Colon (tissue), 2 donors: ENCODE results near the gene MLPH.
"Not testable (repeated sequence)": the region's sequence is repeated elsewhere in the genome, so short reads cannot be mapped to it uniquely, and the experiment has no call there.

Source experiments
- FAIRE-seq: peaks from 2 replicates; lab custom pipeline; 2012; peaks lifted over from hg19 to GRCh38; lab: Jason Lieb, UNC
- donor health status: control.
- donor health status: control.

The MLPH gene

DNA sequence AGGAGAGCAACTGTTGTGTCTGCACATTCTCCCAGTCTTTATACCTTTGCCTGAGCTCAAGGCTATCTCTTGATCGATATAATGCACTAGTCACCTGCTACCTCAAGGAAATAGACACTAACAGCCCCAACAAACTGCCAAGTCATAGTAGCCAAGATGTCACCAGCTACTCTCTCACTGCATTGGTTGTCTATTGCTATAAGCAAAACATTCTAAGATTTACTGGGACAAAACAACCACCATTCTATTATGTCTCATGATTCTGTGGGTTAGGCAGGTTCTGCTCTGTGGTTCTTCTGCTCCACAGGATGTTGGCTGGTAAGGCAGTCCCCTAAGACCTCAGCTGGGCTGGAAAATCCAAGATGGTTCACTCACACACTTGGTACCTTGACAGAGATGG is 28.5 kb upstream of the MLPH start:
- no peak for FAIRE-seq

DNA sequence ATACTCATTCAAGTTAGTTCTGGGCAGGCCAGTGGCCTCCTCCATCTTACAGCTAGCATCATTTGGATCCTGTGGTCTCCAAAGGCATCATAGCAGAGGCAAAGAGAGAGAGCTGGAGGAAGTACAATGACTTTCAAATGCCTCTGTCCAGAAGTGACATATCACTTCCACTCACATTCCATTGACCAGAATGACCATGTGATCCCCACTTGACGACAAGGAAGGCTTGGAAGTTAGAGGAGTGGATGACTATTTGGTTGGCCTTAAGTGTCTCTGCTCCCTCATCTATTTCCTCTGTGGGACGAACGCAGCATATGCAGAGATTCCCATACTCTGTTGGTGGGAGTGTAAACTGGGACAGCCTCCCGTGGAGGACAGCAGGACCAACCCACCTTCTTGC is 27.8 kb upstream of the MLPH start:
- FAIRE-seq, result no peak

DNA sequence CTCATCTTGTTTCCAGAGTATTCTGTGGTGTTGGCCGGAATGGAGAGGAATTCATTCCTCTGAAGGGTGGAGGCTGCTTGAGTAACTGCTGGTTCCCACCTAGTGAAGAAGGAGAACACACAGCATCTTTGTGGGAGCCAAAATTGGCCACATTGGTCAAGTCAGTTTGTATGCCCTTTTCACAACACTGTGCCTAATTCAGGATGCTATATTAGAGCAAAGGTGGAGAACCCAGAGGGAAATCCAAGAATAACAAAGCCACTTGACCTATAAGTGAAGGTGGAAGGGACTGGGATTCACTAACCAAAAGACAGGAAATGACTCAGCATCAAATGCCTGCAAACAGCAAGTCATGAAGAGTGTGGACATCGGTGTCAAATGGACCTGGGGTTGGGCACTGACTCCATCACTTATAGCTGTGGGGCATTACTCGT is 27.3 kb upstream of the MLPH start:
- FAIRE-seq, result no peak

DNA sequence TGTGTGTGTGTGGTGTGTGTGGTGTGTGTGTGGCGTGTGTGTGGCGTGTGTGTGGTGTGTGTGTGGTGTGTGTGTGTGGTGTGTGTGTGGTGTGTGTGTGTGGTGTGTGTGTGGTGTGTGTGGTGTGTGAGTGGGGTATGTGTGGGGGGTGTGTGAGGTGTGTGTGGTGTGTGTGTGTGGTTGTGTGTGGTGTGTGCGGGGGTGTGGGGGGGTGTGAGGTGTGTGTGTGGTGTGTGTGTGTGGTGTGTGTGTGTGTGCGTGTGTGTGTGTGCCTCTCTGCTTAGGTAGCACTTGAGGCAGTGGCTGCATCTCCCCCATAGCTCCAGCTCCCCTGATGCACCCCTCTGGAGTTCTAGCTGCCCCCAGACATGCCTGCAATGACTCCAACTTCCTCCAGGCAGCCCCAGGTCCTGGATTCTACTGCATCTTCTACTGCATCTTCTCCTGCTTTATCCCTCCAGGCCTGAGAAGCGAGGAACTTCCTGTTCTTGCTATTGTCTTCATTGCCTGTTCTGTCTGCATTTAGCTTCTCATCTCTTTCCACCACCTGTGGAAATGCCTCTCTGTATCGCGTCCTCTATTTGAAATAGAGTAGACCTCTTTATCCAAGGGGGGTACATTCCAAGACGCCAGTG is 22.2 kb upstream of the MLPH start:
- no peak for FAIRE-seq

DNA sequence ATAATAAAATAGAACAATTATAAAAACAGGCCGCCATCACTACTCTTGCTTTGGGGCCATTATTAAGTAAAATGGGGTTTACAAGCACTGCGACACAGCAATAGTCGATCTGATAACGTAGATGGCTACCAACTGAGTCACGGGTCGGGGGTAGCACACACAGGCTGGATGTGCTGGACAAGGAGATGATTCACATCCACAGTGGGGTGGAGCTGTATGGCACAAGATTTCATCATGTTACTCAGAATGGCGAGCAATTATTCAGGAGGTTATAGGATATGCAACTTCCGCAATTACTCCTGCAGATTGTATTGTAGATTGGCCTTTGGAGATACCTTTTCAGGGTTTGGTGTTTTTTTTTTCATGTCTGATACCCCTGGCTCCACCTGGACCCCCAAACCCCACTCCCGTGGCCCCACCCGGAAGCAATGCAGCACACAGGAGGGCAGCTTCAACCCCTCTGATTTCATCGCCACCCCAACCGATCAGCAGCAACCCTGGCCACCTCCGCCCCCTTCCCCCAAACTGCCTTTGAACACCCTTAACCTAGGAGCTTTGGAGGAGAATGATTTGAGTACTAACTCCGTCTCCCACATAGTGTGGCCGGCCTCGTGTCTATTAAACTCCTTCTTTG is 21.4 kb upstream of the MLPH start:
- no peak for FAIRE-seq

DNA sequence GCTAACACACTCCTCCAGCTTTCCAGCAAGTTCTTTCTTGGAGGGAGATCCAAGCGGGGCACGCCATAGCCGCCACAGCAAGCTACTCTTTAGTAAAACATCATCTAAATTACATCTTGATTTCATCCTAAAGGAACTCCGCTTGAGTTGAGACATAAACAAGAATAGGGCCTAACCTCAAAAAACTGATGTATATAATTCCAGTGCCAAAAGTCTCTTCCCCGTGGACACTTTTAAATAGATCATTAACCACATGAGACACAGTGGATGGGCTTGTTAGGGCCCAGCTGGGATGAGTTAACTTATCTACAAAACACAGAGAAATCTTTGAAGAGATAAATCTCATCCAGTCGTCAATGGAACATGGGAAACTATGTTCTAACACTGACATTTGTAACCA is 20.8 kb upstream of the MLPH start:
- no peak for FAIRE-seq

DNA sequence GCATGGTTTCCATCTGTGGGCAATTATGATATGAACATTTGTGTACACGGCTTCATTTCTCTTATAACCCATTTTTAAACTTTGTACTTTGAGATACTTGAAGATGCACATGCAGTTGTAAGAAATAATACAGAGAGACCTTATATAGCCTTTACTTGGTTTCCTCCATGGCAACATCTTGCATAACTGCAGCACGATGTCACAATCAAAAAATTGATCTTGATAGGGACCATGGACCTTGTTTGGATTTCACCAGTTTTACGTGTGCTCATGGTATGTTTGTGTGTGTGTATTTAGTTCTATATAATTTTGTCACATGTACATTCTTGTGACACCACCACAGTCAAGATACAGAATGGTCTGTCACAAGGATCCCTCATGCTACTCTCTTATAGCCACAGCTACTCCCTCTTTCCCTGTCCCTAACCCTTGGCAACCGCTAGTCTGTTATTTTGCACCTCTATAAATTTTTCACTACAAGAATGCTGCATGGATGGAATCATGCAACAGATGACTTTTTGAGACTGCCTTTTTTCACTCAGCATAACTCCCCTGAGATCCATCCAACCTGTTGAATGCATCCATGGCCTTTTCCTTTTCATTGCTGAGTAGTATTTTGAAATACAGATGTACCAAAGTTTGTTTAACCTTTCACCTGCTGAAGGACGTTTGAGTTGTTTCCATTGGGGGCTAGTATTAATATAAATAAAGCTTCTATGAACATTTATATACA is 19.4 kb upstream of the MLPH start:
- FAIRE-seq, result no peak

DNA sequence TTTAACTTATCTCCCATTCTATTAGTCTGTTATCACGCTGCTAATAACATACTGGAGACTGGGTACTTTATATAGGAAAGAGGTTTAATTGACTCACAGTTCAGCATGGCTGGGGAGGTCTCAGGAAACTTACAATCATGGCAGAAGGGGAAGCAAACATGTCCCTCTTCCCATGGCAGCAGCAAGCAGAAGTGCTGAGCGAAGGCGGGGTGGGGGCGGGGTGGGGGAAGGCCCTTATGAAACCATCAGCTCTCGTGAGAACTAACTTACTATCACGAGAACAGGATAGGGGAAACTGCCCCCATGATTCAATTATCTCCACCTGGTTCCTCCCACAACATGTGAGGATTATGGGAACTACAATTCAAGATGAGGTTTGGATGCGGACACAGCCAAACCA is 17.6 kb upstream of the MLPH start:
- FAIRE-seq, result not testable (repeated sequence)

DNA sequence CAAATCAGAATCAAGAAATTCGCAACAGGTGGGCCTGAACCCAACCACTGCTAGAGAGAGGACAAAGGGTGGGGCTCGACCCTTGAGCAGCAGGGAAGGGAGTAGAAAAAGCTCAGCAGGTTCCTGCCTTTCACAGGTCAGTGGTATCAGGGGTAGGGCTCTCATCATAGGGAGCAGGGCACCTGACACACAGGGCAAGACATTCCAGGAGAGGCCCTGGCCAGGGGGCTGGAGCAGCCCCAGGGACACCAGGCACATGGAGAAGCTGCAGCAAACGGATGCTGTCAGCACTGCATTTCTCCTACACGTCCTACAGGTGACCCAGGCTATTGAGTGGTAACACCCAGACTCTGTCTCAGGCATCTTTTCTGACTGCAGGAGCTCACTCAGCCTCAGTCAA is 17.2 kb upstream of the MLPH start:
- FAIRE-seq, result no peak

DNA sequence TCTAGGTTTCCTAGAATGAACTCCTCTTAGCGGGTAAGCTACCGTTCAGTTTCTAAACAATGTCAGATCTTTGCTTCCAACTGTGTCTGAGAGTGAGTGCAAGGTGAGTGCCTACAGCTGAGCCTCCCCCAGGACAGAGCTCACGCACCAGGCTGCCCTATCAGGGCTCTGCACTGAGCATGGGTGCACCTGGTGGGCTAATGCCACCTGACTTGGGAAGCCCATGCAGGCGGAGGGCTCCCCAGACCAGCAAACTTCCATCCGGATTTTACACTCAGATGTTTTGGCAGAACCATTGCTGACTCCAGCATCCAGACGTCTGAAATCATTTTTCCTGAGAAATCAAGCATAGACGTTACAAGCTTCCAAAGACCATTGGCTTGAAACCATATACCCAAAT is 16.1 kb upstream of the MLPH start:
- FAIRE-seq, result no peak

DNA sequence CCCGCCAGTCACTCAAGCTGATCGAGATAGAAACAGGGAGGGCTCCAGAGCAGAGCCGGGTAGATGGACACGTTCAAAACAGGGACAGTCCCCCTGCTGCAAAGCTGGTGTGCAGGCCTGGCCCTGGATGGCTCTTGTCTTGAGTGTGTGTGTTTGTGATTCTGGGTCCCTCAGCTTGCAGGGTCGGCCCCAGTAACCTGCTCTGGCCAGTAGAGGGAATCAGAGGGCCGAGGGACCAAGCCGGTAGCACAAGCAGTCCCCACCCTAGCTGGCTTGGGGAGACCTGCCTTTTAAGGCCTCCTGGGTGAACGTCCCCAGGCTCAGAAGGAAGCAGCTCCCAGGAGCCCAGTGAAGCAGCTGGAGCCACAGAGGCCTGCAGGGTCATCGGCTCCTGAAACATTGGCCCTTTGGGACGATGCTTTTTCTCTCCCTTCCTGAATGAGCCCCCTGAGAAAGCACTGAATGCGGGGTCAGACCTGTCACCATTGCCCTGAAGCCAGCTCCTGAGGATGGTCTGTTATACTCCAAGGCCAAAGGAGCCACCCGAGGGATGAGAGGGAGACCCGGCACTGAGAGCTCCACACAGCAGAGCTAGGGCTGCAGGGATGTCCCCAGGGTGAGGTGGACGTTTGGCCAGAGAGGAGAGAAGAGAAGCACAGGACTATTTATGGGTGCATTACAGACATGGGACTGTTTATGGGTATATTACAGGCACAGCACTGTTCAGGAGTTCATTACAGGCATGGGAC is 15.4 kb upstream of the MLPH start:
- FAIRE-seq, result no peak

DNA sequence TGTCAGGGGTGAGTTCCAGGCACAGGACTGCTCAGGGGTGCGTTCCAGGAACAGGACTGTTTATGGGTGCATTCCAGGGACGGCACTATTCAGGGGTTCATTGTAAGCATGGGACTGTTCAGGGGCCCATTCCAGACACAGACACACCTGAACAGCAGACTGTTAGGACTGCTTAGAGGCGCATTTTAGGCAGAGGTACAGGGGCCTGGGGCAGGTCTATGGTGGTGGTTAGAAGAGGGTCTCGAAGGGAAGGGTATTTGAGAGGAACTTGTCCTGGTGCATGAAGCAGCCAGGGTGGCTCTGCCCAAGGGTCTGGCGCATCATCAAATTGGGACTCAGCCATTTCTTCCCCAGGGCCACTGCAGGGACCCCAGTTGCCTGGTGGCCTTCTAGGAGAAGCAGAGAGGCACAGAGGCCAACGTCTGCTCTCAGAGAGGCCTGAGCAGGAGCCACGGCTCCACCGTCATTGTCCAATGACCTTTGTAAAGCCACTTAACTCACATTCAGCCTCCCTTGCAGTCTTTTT is 14.8 kb upstream of the MLPH start:
- no peak for FAIRE-seq

DNA sequence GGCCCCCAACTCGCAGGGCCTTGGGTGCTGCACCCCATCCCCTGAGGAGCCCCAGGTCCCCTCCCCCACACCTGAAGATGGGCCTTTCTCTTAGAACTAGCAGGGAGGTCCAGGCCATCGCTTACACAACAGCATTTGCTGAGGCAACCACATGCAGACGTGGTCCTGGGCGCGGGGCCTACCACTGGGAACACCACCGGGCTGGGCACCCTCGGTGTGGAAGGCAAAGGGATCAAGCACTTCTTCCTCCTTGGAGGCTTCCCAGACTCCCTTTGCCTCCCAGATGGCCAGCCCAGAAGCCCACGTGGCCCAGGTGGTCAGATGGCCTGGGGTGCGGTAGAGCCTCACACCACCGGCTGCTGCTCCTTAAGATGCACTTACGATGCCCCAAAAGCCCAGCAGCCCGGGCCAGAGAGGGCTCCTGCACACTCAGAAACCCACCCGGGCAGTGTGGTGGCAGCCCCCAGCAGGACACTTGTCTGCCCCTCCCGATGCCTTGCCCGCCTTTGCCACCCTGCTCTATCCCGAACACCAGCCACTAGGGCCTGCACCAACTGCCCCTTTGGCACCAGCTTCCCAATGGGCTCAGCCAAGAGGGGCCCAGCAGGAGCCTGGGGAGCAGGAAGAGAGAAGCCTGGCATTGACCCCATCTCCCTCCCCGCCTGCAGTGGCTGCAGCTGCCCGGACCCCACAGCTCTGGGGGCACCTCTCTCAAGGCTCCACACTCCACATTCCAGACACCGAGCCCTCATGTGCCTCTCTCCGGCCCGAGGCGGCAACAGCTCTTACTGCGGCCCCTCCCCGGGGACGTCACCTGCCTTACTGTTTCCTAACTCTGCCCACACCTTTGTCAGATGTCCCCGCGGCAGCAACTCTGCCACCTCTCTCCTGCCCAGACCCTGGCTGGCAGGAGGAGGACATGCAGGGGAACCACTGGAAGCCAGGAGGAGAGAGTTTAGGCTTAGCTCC is 13.9 kb upstream of the MLPH start:
- FAIRE-seq, result no peak

DNA sequence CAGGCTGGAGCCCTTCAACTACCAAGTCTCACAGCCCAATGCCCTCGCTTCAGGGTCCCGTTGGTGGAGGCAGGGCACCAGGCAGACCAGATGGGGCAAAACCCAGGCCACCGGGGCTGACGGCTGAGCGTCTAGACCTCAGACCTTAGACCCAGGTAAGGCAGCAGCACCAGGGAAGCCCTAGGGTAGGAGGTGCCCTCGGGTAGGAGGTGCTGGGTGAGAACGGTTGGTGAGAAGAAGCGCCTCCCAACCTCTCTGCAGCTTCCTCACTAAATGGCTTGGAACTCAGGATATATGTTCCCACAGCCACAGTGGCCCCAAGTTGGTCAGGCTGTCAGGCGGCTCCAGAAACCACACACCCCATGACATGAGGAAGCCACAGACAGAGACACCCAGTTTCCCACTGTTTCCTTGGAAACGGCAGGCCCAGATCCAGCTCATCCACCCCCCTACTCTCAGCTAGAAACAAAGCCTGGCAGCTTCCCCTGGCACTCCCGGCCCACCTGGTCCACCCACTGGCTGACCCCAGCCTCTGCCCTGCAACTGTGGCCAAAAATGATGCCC is 13.1 kb upstream of the MLPH start:
- no peak for FAIRE-seq

DNA sequence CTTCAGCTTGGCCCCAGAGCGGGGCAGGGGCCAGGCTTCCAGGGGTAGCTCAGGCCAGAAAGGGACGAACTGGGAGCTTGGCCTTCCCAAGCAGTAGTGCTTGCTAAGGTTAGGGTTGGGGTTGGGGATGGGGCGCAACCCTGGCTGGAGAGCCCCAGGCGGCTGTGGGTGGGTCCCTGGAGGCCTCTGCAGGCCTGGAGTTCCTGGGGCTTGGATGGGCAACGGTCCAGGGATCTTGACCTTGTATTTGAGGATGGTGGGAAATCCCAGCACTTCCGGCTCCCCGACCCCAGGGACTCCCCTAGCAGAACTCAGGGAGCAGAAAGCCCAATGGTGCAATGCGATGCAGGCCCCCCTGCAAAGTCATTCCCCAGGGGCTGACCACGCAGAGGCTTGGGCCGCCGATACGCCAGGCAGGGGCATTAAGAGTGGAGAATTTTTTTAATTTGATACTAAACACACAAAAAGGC is 12.6 kb upstream of the MLPH start:
- FAIRE-seq, result no peak

DNA sequence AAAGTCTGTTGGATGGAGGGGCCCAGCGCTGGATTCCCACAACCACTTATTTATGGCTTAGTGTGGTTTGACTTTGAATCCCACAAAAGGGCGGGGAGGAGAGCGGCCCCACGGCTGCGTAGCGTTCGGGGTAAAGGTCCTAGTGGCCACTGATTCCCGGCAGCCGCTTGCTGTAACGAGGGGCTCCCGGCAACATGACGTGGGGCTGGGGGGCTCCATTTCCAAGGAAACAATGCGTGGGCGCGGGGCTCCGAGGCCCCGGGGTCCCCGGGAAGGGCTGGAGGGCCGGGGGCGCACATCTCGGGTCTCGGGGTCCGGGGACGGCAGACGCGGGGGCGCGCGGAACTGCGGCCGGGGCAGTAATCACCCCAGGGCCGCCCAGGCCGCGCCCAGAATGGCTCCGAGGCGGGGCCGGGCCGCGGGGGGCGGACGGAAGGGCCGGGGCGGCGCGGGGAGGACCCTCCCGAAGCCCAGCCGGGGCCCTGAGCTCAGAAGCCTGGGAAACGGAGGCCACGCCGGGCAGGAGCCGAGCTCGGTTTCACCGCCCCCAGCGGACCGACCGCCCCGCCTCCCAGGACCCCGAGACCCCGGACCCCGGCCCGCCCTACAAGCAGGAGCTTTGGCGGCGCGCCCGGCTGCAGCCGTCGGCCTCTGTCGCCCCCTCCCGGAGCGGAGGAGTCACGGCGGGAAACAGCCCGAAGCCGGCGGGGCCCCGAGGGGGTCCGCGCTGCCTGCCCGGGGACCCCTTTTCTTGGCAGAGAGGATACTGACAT is 11.9 kb upstream of the MLPH start:
- no peak for FAIRE-seq

DNA sequence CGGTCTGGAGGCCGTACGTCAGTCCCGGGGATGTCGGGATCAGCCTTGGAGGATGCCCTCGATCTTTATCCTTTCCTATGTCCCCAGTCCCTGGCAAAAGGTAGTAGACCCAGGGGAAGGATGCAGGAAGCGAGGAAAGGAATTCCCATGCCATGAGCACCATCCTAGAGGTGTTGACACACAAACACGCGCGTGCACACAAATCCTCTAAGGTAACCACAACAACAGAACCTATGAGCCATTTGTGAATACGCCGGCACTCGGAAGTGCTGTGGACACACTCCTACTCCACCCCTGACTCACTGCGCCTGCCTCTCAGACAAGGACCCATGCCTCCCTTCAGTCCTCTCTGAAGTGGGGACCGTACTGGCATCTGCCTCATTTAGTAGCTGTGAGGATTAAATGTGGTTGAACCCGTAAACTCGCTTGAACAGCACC is 11.3 kb upstream of the MLPH start:
- no peak for FAIRE-seq

DNA sequence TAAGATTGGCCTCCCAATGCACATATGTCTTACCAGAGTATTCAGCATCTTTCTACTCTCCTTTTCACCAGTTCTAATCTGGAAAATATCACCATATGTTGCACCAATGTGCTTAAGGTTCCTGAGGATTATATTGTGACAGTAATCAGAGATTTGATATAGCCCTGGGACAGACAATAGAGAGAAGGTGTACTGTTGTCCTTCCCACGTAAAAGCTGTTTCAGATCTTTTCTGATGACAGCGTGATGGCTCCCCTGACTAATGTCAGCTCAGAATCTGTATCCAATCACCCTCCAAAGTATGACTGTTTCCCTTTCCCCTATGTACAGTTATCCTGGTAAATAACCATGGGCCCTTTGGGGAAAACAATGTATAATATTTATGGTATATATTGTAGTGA is 9.0 kb upstream of the MLPH start:
- FAIRE-seq, result no peak

DNA sequence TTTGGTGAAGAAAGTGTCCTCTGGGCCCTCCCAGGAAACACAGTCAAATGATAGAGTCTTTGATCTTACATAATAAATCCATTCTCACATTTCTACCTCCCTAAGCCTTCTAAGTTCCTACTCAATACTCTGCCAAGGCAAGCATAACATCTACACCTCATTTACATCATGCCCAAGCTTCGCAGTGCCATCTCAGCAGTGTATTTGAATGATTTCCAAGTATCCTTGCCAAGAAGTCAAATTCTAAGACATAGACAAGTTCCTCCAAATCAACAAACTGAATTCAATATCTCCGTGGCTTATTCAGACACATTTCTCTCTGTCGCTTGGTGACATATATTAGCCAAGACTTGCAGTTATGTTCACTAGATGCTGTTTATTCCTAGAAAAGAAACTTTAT is 8.1 kb upstream of the MLPH start:
- FAIRE-seq, result no peak

DNA sequence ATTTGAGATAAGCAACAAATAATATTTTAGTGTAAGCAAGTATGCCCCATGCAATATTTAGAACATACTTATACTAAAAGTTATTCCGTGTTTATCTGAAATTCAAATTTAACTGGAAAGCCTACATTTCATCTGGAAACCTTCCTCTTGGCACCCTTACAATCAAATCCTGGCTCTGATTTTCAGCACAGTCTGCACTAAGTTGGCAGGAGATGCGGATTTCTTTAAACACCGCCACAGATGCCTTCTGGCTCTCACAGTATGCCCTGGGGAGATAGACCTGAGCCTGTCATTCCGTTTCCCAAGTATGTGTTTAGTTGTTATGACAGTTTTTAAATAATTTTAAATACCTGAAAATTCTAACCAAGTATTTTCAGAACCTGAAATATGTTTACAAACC is 7.3 kb upstream of the MLPH start:
- FAIRE-seq, result no peak
